ENCODE results near the gene KDM2B.
"Not testable (repeated sequence)": the region's sequence is repeated elsewhere in the genome, so short reads cannot be mapped to it uniquely, and the experiment has no call there.

Gene KDM2B

GRCh38 chr12:121391619-121392324, 189.1 kb downstream of the KDM2B start:
- CTCF ChIA-PET: interaction anchor here (0.7 to 1.3 kb wide), 6 partner anchors 51 to 101 kb away, joined by 3 to 5 read pairs (median 3); no protein-coding TSS in a partner anchor
- TF ChIP-seq, protein P1, sequence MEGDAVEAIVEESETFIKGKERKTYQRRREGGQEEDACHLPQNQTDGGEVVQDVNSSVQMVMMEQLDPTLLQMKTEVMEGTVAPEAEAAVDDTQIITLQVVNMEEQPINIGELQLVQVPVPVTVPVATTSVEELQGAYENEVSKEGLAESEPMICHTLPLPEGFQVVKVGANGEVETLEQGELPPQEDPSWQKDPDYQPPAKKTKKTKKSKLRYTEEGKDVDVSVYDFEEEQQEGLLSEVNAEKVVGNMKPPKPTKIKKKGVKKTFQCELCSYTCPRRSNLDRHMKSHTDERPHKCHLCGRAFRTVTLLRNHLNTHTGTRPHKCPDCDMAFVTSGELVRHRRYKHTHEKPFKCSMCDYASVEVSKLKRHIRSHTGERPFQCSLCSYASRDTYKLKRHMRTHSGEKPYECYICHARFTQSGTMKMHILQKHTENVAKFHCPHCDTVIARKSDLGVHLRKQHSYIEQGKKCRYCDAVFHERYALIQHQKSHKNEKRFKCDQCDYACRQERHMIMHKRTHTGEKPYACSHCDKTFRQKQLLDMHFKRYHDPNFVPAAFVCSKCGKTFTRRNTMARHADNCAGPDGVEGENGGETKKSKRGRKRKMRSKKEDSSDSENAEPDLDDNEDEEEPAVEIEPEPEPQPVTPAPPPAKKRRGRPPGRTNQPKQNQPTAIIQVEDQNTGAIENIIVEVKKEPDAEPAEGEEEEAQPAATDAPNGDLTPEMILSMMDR (IDR thresholded peaks at IDR 0.05; ENCODE audit: insufficient read depth, low read length, missing control alignments): no peak
- DNase-seq (ENCODE audit: low read depth, low spot score): peak; percentile 28

GRCh38 chr12:121390856-121391255, 190.0 kb downstream of the KDM2B start:
- no peak for DNase-seq (ENCODE audit: low read depth, low spot score)
- POLR2A ChIA-PET: no interaction called here
- H3K4me3 ChIP-seq (ENCODE audit: low read depth, low read length): no peak overlapping the region
- CTCF ChIA-PET: interaction anchor here (1.0 to 1.3 kb wide), 3 partner anchors 51 to 58 kb away, joined by 3 to 5 read pairs (median 3); no protein-coding TSS in a partner anchor
- TF ChIP-seq, protein P1 (IDR thresholded peaks at IDR 0.05; ENCODE audit: insufficient read depth, low read length, missing control alignments): no peak

More at GRCh38 chr12:121391619-121392324, 189.1 kb downstream of the KDM2B start:
- H3K4me3 ChIP-seq (ENCODE audit: low read depth, low read length): peak overlapping the region; percentile 16
- POLR2A ChIA-PET: interaction anchor here (1.0 kb wide), 1 partner anchor 8 kb away, joined by 4 read pairs; the partner anchor contains the start of gene RNF34

DNA sequence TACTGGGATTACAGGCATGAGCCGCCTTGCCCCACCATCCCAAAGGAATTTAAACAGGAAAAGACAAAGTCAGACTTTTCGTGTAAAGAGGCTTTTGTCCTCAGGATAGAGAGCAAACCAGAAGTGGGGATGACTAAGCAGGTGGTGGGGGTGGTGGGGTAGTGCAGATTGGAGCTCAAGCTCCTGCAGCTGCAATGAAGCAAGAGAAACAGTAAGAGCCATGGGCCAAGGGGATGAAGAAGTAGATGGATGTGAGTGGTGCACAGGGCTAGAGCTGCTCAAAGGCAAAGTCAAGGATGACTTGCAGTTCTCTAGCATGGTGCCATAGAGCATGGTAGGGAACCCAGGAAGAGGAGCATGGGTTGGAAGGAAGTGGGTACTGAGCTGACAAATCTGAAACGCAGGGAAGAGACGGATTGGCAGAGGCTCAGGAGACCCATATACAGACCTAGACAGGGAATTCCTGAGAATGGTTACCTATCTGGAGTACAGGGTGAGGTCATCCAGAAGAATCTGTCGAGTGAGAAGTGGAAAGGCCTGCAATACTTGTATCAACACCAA, 192.3 kb downstream of the KDM2B start:
- POLR2A ChIA-PET: interaction anchor here (1.1 to 1.2 kb wide), 2 partner anchors 11 to 36 kb away, joined by 3 to 10 read pairs; partner anchors contain the start of genes ANAPC5 and RNF34
- TF ChIP-seq, protein P1 (IDR thresholded peaks at IDR 0.05; ENCODE audit: insufficient read depth, low read length, missing control alignments): no peak
- peak; percentile 42 for DNase-seq (ENCODE audit: low read depth, low spot score)
- H3K4me3 ChIP-seq (ENCODE audit: low read depth, low read length): no peak overlapping the region
- CTCF ChIA-PET: interaction anchor here (1.1 to 1.7 kb wide), 3 partner anchors 20 to 158 kb away, joined by 3 to 4 read pairs (median 3); no protein-coding TSS in a partner anchor

GRCh38 chr12:121384891-121385290, 195.9 kb downstream of the KDM2B start:
- not testable (repeated sequence) for H3K4me3 ChIP-seq (ENCODE audit: low read depth, low read length); DNase-seq (ENCODE audit: low read depth, low spot score)
- CTCF ChIA-PET: interaction anchor here (0.7 to 1.4 kb wide), 3 partner anchors 50 to 735 kb away, joined by 3 to 5 read pairs (median 4); no protein-coding TSS in a partner anchor
- POLR2A ChIA-PET: interaction anchor here (1.1 kb wide), 1 partner anchor 32 kb away, joined by 3 read pairs; the partner anchor contains the start of gene ANAPC5

- ChIA-PET CTCF (interaction anchor here (1.1 to 1.4 kb wide), 2 partner anchors 48 to 59 kb away, joined by 4 to 5 read pairs; no protein-coding TSS in a partner anchor), POLR2A (interaction anchor here (1.1 kb wide), 1 partner anchor 31 kb away, joined by 3 read pairs; the partner anchor contains the start of gene ANAPC5)
- DNase-seq (ENCODE audit: low read depth, low spot score): no peak
- no peak overlapping the region for H3K4me3 ChIP-seq (ENCODE audit: low read depth, low read length)
- TF ChIP-seq, protein P1 (IDR thresholded peaks at IDR 0.05; ENCODE audit: insufficient read depth, low read length, missing control alignments): no peak
Observed at GRCh38 chr12:121383601-121384021, 197.2 kb downstream of the KDM2B start.

GRCh38 chr12:121379945-121380344, 200.9 kb downstream of the KDM2B start:
- POLR2A ChIA-PET: no interaction called here

More at GRCh38 chr12:121379945-121380344, 200.9 kb downstream of the KDM2B start:
- CTCF ChIA-PET: no interaction called here
- no peak overlapping the region for H3K4me3 ChIP-seq (ENCODE audit: low read depth, low read length)
- TF ChIP-seq, protein P1 (IDR thresholded peaks at IDR 0.05; ENCODE audit: insufficient read depth, low read length, missing control alignments): no peak
- no peak for DNase-seq (ENCODE audit: low read depth, low spot score)
